Heart right ventricle (tissue), 16 donors: ENCODE results near the gene CKAP2L. TPM values are rescaled to one million over a fixed set of nuclear protein-coding genes. Genes with fewer than 3 reads are reported as not detected.

Experiments used
- ATAC-seq, 8 donors: fragments of 200-7000 bp; cut with Tn5 transposase; one replicate each; pipeline ENCODE4 v1.9.1; 2020; ENCODE audit warnings: mild to moderate bottlenecking in 8 of 8, moderate library complexity in 8 of 8, moderate number of reproducible peaks in 1 of 8
- DNase-seq, 2 donors: peaks; one replicate each; pipeline ENCODE4 v3.0.0-alpha.2; 2020
- H3K27ac ChIP-seq, 10 donors: fragments of 200-600 bp; sonication (generic) in 2 of 10; one replicate each; pipeline versions ENCODE4 v1.5.0 to v1.8.0; 2020 to 2022; ENCODE audit warnings: mild to moderate bottlenecking in 3 of 10
- H3K27me3 ChIP-seq, 7 donors: fragments of 200-600 bp; one replicate each; pipeline ENCODE4 v1.8.0; 2021 to 2022; ENCODE audit warnings: mild to moderate bottlenecking in 2 of 7
- H3K36me3 ChIP-seq, 9 donors: fragments of 200-600 bp; sonication (generic) in 1 of 9; one replicate each; pipeline versions ENCODE4 v1.5.0 to v1.8.0; 2020 to 2022; ENCODE audit warnings: mild to moderate bottlenecking in 2 of 9
- H3K4me1 ChIP-seq, 9 donors: fragments of 200-600 bp; sonication (generic) in 1 of 9; one replicate each; pipeline versions ENCODE4 v1.5.0 to v1.8.0; 2020 to 2022; ENCODE audit warnings: mild to moderate bottlenecking in 4 of 9
- H3K4me3 ChIP-seq, 10 donors: fragments of 200-600 bp; sonication (generic) in 2 of 10; one replicate each; pipeline versions ENCODE4 v1.5.0 to v1.8.0; 2020 to 2022; ENCODE audit warnings: mild to moderate bottlenecking in 7 of 10, moderate library complexity in 2 of 10
- H3K9me3 ChIP-seq, 11 donors: fragments of 200-600 bp in 10 of 11; sonication (generic) in 2 of 11; one replicate each; pipeline versions ENCODE4 v1.5.0 to v1.8.0; 2013 to 2022; ENCODE audit warnings: mild to moderate bottlenecking in 2 of 11, control low read depth in 1 of 11, moderate library complexity in 1 of 11
- WGBS, 2 donors: extraction: QIAGEN DNeasy Blood & Tissue Kit; methylation state at CpG; one replicate each; pipeline ENCODE4 v1.1.7; 2013; ENCODE audit warnings: inconsistent platforms in 1 of 2; 5-methylcytosine and 5-hydroxymethylcytosine counted together
- intact Hi-C, 10 donors: fragments of 100-400 bp; cut with DNase I; formaldehyde crosslinking; loops; one replicate each; pipeline versions ENCODE4 v1.11.1 to v1.14.2; 2022
- polyA plus RNA-seq, 2 donors: library from polyadenylated mRNA; stranded (reverse); fragments of 200-250 nt; gene quantifications; one replicate each; pipeline ENCODE4 v1.2.3, GENCODE V29; 2013
- total RNA-seq, 10 donors: library from RNA; stranded (reverse); fragmentation: NEBNext Ultra II Directional in 3 of 10; extraction: Animal tissue kit (Norgen Biotek cat#: 25700) in 3 of 10; gene quantifications; one replicate each; pipeline versions ENCODE4 v1.2.1 to v1.2.4, GENCODE V29; 2021 to 2023
- TF ChIP-seq, protein P1 (sequence below), 9 donors: fragments of 200-600 bp; sonication (generic) in 2 of 9; IDR thresholded peaks; one replicate each; pipeline versions ENCODE4 v1.5.0 to v1.8.0; 2021 to 2022; ENCODE audit warnings: antibody characterized with exemption in 9 of 9, mild to moderate bottlenecking in 5 of 9, moderate library complexity in 1 of 9
- donor health status: Arrhythmogenic right ventricular cardiomyopathy.
- donor health status: ischemic (EF 13 %, LVEDD 7.1; RV severe dilation, severe dysfunction).
- donor health status: healthy with polysubstance abuse.
- donor health status: DM: no; HTN: yes; CAD: no.
- donor health status: DM: no; HTN: no; CAD: no.
- donor health status: ischemic (EF 25% LVEDD 6.9; RV normal size, moderate dysfunction).
- donor health status: ischemic (EF 25% LVEDD 5.7; RV mildly dilated, moderate dysfunction).
- donor health status: healthy.
- donor health status: DM: yes; HTN: yes; CAD: no.
- donor health status: Ischemic cardiomyopathy.
- donor health status: ischemic (EF 35%, LVEDD 5.7; RV mildly dilated, moderate dysfunction).
- donor health status: nonischemic (EF 11% LVEDD 7.7; RV severe dilation, severe dysfunction).
- donor health status: DM: yes; HTN: yes; CAD: no.
- donor health status: PGD.
- donor health status: ischemic (EF 29% LVEDD 5.4; RV normal size, mild dysfunction).
- donor health status: nonischemic (EF 23%, LVEDD 6.1; RV moderate dilation, normal function).

Gene CKAP2L
- total and polyA plus RNA-seq, 12 donors: 0.03 to 1.8 (median 0.44) TPM; not detected in 5

- H3K27me3 ChIP-seq: peaks cover 0 to 35% (median 2%) of the 10 kb centered on the region in 7 donors
- WGBS, 2 donors: 44 to 54% methylated on average over 5 of the region's 5 CpGs
- intact Hi-C loops: no loop called here
- ATAC-seq (peak in 1 of 8 donors; percentile 42), DNase-seq (no peak)
- H3K4me3 ChIP-seq: no peak overlapping the region
- peaks cover 0 to 48% (median 0%) of the 10 kb centered on the region in 9 donors for H3K4me1 ChIP-seq
- no peaks in the 10 kb centered on the region for H3K36me3 ChIP-seq
- no peaks in the 10 kb centered on the region for H3K9me3 ChIP-seq
- no peak overlapping the region for H3K27ac ChIP-seq
- TF ChIP-seq, protein P1, sequence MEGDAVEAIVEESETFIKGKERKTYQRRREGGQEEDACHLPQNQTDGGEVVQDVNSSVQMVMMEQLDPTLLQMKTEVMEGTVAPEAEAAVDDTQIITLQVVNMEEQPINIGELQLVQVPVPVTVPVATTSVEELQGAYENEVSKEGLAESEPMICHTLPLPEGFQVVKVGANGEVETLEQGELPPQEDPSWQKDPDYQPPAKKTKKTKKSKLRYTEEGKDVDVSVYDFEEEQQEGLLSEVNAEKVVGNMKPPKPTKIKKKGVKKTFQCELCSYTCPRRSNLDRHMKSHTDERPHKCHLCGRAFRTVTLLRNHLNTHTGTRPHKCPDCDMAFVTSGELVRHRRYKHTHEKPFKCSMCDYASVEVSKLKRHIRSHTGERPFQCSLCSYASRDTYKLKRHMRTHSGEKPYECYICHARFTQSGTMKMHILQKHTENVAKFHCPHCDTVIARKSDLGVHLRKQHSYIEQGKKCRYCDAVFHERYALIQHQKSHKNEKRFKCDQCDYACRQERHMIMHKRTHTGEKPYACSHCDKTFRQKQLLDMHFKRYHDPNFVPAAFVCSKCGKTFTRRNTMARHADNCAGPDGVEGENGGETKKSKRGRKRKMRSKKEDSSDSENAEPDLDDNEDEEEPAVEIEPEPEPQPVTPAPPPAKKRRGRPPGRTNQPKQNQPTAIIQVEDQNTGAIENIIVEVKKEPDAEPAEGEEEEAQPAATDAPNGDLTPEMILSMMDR (IDR thresholded peaks at IDR 0.05): no peak
Observed at GRCh38 chr2:112706170-112706664, 58.2 kb downstream of the CKAP2L start.

DNA sequence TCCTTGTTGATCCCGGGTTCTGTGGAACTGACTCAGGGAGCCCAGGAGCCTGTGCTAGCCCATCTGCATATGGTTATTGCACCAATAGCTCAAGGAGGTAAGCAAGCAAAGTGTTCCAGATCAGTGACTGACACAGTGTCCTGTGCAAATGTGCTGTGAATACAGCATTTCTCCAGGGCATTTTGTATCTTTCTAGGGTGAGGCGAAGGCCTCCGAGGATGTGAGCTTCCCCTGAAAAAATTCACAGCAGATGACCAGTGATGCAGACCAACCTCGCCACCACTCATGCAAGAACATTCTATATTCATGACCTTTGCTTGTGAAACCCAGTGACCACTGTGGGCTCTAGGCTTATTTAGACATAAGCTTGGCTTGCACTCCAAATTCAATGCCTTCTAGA lies 58.8 kb downstream of the CKAP2L start:
- Histone ChIP-seq H3K27me3 (peaks cover 0 to 35% (median 2%) of the 10 kb centered on the region in 7 donors), H3K27ac (no peak overlapping the region), H3K36me3 (no peaks in the 10 kb centered on the region), H3K9me3 (no peaks in the 10 kb centered on the region), H3K4me3 (no peak overlapping the region), H3K4me1 (peaks cover 0 to 54% (median 0%) of the 10 kb centered on the region in 9 donors)
- DNase-seq (no peak), ATAC-seq (no peak)
- intact Hi-C loops: no loop called here
- TF ChIP-seq, protein P1 (IDR thresholded peaks at IDR 0.05): no peak
- WGBS, 2 donors: 91 to 92% methylated on average over 4 of the region's 4 CpGs

- Histone ChIP-seq H3K4me1 (peaks cover 0 to 64% (median 0%) of the 10 kb centered on the region in 9 donors), H3K9me3 (no peaks in the 10 kb centered on the region), H3K27ac (no peak overlapping the region), H3K36me3 (no peaks in the 10 kb centered on the region), H3K27me3 (peaks cover 0 to 35% (median 2%) of the 10 kb centered on the region in 7 donors), H3K4me3 (no peak overlapping the region)
- ATAC-seq: no peak
- WGBS, 2 donors: 45 to 93% methylated on average over 2 of the region's 2 CpGs
- TF ChIP-seq, protein P1 (IDR thresholded peaks at IDR 0.05): no peak
- DNase-seq: no peak
- intact Hi-C loops: loop anchor here in 1 of 10 donors (5.0 kb wide), 1 partner anchor 91 kb away; no protein-coding TSS in a partner anchor
Observed at GRCh38 chr2:112703684-112704083, 60.7 kb downstream of the CKAP2L start.

GRCh38 chr2:112701052-112701451 lies 63.4 kb downstream of the CKAP2L start:
- WGBS, 2 donors: 74 to 80% methylated on average over 8 of the region's 8 CpGs
- ATAC-seq: peak in 4 of 8 donors; percentile 46 to 66 (median 52)
- peaks cover 0 to 44% (median 0%) of the 10 kb centered on the region in 9 donors for H3K4me1 ChIP-seq

More at GRCh38 chr2:112701052-112701451, 63.4 kb downstream of the CKAP2L start:
- TF ChIP-seq, protein P1 (IDR thresholded peaks at IDR 0.05): no peak
- DNase-seq: no peak
- Histone ChIP-seq H3K27me3 (peaks cover 0 to 18% (median 0%) of the 10 kb centered on the region in 7 donors), H3K4me3 (no peak overlapping the region), H3K27ac (peak overlapping the region in 2 of 10 donors; percentile 21 to 87), H3K36me3 (no peaks in the 10 kb centered on the region), H3K9me3 (no peaks in the 10 kb centered on the region)
- intact Hi-C loops: loop anchor here in 1 of 10 donors (5.0 kb wide), 1 partner anchor 89 kb away; no protein-coding TSS in a partner anchor
